HepG2 (cell line): ENCODE data around the gene TLCD3B. TPM values are rescaled to one million over a fixed set of nuclear protein-coding genes. Genes with fewer than 3 reads are reported as not detected.

ENCODE experiments used
- ARHGAP35 ChIP-seq: sonication (generic); formaldehyde crosslinking; IDR thresholded peaks from 2 replicates; pipeline ENCODE4 v1.9.0; 2022; ENCODE audit warnings: mild to moderate bottlenecking, inconsistent platforms, moderate library complexity, missing genetic modification reagents, borderline replicate concordance
- CSRNP1 ChIP-seq: sonication (generic); formaldehyde crosslinking; IDR thresholded peaks from 2 replicates; pipeline ENCODE4 v1.8.1; 2023; ENCODE audit warnings: mild to moderate bottlenecking, missing genetic modification reagents
- GMEB1 ChIP-seq: sonication (generic); formaldehyde crosslinking; IDR thresholded peaks from 2 replicates; pipeline ENCODE4 v1.5.1; 2020; ENCODE audit warnings: missing genetic modification reagents, mild to moderate bottlenecking, borderline replicate concordance
- STAT6 ChIP-seq: sonication (generic); formaldehyde crosslinking; IDR thresholded peaks from 2 replicates; pipeline ENCODE4 v1.4.0; 2020; ENCODE audit warnings: missing genetic modification reagents, mild to moderate bottlenecking, borderline replicate concordance
- TRIM22 ChIP-seq: fragments of 450-650 bp; IDR thresholded peaks from 2 replicates; pipeline ENCODE4 v1.6.1; 2017
- polyA plus RNA-seq, 8 experiments: library from polyadenylated mRNA; depleted of rRNA in 3 of 8; stranded (reverse) in 7 of 8; unstranded in 1 of 8; fragments of >200 nt; fragmentation: Illumina TruSeq in 4 of 8; extraction: Trizol in 4 of 8; gene quantifications; 2 replicates each; pipeline versions ENCODE4 v1.2.1 to v1.2.3, GENCODE V29; 2011 to 2016; ENCODE audit warnings: low read depth in 4 of 8, missing spikeins in 1 of 8, mixed read lengths in 1 of 8; ENCODE audit not compliant: insufficient read depth in 1 of 8
- total RNA-seq, 5 experiments: library from RNA; depleted of rRNA; stranded (reverse); fragments of >200 nt; fragmentation: Illumina TruSeq; extraction: Trizol; gene quantifications; 2 replicates each; pipeline ENCODE4 v1.2.3, GENCODE V29; 2016; ENCODE audit warnings: low read depth in 1 of 5

TLCD3B gene
- total and polyA plus RNA-seq, 2 of the 13 experiments (the other 11 are each of a cell fraction or from before 2014, with no cell fraction given), result not detected

- peak; percentile 84 for TF ChIP-seq ARHGAP35 (CRISPR knock-in tag)
- no peak for TF ChIP-seq TRIM22
- TF ChIP-seq CSRNP1 (CRISPR knock-in tag), result peak; percentile 97
- TF ChIP-seq STAT6 (CRISPR knock-in tag), result no peak
- TF ChIP-seq GMEB1, result no peak
Measured at GRCh38 chr16:29995324-29995910, 35.7 kb downstream of the TLCD3B start, which contains the start of gene HIRIP3 (continued).
